Measurements from ENCODE around the gene FAM20A. TPM values are rescaled to one million over a fixed set of nuclear protein-coding genes. Genes with fewer than 3 reads are reported as not detected.
"Not testable (repeated sequence)": the region's sequence is repeated elsewhere in the genome, so short reads cannot be mapped to it uniquely, and the experiment has no call there.

FAM20A gene
- total RNA-seq, 1 experiment from 2014 or later: not detected

DNA sequence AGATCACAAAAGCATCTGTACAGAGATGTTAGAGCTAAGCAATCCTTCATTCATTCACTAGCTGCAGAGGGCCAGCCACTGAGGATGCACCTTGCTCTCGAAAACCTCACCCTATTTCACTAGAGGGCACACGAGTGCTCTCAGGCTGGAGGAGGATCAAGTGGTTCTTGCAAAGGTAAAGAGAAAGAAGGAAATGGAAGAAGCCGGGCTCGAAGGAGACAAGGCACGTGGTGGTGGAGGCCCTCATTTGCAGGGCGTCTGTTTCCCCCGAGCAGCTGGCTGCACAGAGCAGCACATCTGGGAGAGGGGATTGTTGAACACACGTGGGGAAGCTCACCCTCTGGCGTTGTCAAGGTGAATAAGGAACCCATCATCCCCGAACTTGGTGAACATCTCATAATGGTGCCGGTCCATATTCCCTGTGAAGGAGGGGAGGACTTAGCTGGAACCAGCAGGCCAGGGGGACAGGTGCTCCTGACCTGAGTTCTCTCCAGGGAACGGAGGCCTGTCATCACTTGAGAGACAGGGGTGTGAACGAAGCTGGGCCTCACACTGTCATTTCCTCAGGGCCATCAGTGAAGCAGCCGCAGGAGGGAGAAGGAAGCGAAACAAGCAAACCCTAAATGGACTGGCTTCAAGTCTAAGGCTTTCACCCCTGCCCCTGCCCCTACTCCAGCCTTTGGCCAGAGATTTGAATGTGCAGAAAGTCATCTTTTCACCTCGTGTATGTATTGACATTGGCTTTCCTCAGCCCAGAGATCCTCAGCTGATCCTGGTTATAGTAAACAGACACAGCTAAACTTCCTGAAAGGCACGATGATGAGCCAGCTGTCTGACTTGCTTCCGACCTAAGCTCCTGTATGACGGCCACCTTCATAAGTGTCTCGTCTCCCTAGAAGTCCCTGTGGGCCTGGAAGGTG, 61.4 kb downstream of the FAM20A start:
- DNase-seq (ENCODE audit: low spot score): peak; percentile 54
- in situ Hi-C loops (cut with HindIII; ENCODE audit: low sequenced_read_pairs): no loop called here

DNA sequence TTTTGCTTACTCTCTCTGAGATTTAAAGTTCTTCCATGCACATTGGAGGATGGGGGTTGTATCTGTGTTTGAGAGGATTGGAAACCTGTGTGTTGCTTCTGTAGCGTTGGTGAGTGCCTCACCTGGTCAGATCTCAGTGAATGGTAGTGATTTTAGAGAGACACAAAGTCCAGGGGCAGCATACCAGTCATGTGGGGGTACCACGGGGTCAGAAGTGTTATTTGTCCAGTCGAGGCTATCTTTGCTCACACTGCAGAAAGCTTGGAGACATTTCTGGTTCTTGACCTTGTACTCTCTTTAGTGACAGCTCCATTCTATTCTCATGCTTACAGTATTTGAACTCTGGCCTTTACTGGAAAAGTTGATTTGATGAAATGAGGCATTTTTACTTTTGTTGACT, 65.2 kb downstream of the FAM20A start:
- in situ Hi-C loops (cut with HindIII; ENCODE audit: low sequenced_read_pairs): no loop called here
- DNase-seq (ENCODE audit: low spot score): no peak

DNA sequence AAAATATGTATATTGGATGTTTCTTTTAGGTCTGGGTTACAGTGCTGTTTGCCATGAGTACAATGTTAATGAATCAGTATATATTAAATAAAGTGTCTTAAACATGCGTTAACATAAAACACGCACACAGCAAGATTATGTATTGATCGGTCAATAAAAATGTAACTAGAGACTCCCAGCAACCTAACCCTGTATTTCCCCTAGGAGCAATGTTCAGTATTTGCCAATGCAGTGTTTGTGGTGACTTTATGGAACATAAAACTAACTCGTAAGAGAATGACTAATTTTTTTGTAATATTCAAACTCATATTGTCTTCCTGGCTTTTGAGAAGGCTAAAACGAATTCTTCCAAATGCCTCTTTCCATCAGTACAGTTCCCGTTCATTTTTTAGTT, 66.5 kb downstream of the FAM20A start:
- in situ Hi-C loops (cut with HindIII; ENCODE audit: low sequenced_read_pairs): no loop called here
- no peak for DNase-seq (ENCODE audit: low spot score)

DNA sequence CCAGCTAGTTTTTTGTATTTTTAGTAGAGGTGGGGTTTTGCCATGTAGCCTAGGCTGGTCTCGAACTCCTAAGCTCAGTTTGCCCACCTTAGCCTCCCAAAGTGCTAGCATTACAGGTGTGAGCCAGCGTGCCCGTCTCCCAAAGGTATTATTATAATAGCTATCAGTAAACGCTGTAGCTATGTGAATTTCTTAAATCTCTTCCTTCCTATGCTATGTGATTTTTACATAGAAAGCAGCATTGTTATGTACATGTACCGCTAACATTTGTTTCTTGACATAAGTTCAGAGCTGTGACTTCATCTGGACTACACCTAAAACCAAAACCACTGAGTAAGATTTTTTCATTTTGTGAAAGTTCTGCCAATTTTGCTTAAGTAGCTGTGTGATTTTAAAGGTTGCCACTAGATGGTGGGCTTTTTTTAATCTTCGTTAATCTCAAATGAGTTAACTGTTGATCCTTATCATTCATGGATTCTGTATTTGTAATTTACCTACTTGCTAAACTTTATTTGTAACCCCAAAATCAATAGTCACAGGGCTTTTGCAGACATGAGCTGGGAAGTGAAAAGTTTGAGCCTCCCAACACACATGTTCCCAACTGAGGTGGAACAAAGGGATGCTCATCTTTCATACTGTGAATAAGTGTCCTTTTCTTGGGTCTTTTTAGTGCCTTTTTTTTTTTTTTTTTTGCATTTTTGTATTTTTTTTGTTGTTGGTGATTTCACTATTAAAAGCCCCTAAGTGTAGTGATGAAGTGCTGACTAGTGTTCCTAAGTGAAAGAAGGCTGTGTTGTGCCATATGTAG, 67.1 kb downstream of the FAM20A start:
- in situ Hi-C loops (cut with HindIII; ENCODE audit: low sequenced_read_pairs): no loop called here
- DNase-seq (ENCODE audit: low spot score): no peak

DNA sequence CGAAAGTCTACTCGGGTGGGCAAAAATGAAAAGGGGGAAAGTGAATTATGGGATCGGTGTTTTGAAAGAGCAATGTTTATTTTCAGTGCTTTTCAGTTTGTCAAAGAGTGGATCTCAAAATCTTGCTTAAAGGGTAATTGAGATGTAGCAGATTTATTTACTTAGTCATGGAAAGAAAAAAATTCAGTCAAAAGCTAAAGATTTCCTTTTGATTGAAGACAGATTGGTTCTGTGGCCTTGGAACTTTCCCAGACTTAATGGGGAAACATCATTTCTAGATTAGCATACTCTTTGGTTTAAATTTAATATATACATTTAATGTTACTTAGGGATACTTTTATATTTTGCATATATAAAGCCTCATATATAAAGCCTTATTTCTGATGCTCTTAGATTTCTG, 68.3 kb downstream of the FAM20A start:
- in situ Hi-C loops (cut with HindIII; ENCODE audit: low sequenced_read_pairs): no loop called here
- DNase-seq (ENCODE audit: low spot score): no peak

DNA sequence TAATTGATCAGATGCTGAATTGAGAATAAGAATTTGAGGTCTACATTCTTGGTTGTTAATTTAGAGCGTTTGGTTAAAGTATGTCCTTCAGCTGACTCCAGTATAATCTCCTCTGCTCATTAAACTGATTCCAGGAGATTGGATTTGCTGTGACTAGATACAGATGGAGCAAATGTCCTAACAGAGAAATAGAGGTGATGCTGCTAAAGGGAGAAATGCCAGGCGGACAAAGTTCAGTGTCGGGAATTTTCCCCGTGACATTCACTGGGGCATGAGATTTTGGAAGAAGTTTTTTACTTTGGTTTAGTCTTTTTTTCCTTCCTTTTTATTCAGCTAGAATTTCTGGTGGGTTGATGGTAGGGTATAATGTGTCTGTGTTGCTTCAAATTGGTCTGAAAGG, 69.9 kb downstream of the FAM20A start:
- no peak for DNase-seq (ENCODE audit: low spot score)
- in situ Hi-C loops (cut with HindIII; ENCODE audit: low sequenced_read_pairs): no loop called here

DNA sequence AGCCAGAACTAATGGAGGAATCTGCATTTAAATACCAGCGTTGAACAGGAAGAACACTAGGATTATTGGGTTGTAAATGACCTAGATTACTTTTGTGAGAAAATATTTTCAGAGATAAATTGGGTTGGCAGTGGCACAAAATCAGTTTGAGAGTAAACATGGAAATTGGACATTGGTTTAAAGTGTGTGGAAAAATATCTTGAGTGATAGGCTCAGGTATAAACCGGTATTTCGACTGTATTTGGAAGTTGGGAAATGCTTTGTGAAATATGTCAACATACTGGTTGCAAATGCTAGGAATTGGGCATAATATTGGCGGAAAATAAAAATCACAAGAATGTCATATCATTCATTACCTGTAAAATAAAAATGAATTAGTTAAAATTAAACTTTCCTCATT, 73.9 kb downstream of the FAM20A start:
- DNase-seq (ENCODE audit: low spot score): no peak
- in situ Hi-C loops (cut with HindIII; ENCODE audit: low sequenced_read_pairs): no loop called here

DNA sequence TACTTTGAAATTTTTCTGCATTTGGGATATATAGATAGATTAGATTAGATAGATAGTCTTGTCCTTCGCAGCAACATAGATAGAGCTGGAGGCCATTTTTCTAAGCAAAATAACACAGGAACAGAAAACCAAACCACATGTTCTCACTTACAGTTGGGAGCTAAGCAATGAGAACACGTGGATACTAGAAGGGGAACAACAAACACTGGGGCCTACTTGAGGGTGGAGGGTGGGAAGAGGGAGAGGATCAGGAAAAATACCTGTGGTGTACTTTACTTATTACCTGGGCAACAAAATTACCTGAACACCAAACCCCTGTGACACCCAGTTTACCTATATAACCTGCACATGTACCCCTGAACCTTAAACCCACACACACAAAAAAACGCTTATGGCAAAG, 74.6 kb downstream of the FAM20A start:
- no peak for DNase-seq (ENCODE audit: low spot score)
- in situ Hi-C loops (cut with HindIII; ENCODE audit: low sequenced_read_pairs): no loop called here

DNA sequence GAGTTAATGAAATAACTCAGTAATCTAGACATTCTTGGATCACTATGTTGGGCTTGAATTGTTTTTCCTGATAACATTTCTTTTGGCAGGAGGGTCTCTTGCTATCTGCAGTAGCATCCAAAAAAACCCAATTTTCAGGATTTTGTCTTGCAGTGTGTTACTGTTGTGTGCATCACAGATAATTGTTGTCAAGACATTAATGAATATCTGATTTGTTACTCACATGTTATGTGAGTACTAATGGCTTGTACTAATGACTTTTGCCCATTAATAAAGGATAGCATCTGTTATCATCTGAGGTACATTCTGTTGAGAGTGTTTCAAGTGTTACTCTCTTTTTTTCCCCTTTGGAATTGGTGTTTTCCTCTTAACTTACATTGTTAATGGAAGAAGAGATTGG, 78.9 kb downstream of the FAM20A start:
- in situ Hi-C loops (cut with HindIII; ENCODE audit: low sequenced_read_pairs): no loop called here
- DNase-seq (ENCODE audit: low spot score): no peak

DNA sequence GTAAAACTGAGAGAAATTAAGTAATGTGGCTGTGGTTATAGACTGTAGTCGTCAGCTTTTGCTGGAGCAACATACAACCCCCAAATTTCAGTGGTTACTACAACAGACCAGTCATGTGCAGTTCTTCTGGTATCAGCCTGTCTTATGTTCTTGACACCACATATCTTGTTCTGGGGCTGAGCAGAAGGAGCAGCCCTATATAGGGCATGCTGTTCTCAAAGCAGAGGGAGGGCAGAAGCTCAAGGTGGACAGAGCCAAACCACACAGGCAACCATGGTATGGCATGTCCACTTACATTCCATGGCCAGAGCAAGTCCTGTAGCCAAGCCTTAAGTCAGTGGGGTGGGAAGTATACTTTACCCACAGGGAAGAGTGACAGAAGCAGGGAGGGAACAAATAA, 81.3 kb downstream of the FAM20A start:
- peak; percentile 61 for DNase-seq (ENCODE audit: low spot score)
- in situ Hi-C loops (cut with HindIII; ENCODE audit: low sequenced_read_pairs): no loop called here

DNA sequence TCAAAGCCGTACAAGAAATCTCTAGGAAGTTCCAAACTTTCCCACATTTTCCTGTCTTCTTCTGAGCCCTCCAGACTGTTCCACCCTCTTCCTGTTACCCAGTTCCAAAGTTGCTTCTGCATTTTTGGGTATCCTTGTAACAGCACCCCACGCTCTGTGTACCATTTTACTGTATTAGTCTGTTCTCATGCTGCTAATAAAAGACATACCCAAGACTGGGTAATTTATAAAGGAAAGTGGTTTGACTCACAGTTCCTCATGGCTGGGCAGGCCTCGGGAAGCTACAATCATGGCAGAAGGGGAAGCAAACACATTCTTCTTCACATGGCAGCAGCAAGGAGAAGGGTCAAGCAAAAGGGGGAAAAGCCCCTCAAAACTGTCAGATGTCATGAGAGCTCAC, 82.1 kb downstream of the FAM20A start:
- in situ Hi-C loops (cut with HindIII; ENCODE audit: low sequenced_read_pairs); DNase-seq (ENCODE audit: low spot score): not testable (repeated sequence)

DNA sequence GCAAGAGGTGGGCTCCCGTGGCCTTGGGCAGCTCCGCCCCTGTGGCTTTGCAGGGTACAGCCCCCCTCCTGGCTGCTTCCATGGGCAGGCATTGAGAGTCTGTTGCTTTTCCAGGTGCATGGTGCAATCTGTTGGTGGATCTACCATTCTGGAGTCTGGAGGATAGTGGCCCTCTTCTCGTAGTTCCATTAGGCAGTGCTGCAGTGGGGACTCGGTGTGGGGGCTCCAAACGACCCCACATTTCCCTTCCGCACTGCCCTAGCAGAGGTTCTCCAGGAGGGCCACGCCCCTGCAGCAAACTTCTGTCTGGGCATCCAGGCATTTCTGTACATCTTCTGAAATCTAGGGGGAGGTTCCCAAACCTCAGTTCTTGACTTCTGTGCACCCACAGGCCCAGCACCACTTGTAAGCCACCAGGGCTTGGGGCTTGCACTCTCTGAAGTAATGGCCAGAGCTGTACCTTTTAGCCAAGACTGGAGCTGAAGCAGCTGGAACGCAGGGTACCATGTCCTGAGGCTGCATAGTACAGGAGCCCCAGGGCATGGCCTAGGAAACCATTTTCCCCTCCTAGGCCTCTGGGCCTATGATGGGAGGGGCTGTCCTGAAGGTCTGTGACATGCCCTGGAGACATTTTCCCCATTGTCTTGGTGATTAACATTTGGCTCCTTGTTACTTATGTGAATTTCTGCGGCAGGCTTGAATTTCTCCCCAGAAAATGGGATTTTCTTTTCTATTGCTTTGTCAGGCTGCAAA, 82.9 kb downstream of the FAM20A start:
- no peak for DNase-seq (ENCODE audit: low spot score)
- in situ Hi-C loops (cut with HindIII; ENCODE audit: low sequenced_read_pairs): no loop called here

DNA sequence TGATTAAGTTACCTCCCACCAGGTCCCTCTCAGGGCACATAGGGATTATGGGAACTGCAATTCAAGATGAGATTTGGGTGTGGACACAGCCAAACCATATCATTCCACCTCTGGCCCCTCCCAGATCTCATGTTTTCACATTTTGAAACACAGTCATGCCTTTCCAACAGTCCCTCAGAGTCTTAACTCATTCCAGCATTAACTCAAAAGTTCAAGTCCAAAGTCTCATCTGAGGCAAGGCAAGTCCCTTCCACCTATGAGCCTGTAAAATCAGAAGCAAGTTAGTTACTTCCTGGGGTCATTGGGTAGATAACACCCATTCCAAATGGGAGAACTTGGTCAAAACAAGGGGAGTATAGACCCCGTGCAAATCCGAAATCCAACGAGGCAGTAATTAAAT, 83.6 kb downstream of the FAM20A start:
- in situ Hi-C loops (cut with HindIII; ENCODE audit: low sequenced_read_pairs); DNase-seq (ENCODE audit: low spot score): not testable (repeated sequence)

DNA sequence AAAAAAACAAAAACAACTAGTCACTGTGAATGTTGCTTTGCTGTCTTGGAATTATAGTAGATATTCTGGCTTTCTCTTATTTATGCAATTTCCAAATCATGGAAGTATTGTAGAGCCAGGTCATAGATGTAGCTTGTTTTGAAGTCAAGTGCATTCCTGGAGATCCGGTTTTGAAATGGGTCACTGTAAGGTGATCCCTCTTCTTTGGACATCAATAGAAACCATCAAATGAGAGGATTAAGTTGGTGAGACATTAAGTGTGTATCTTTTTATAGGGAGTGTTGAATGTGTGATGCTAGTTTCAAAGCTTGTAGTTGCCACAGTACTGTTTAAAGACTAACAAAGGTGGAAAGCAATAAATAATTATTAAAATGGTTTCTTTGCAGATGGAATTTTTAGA, 84.4 kb downstream of the FAM20A start:
- in situ Hi-C loops (cut with HindIII; ENCODE audit: low sequenced_read_pairs): no loop called here
- no peak for DNase-seq (ENCODE audit: low spot score)

DNA sequence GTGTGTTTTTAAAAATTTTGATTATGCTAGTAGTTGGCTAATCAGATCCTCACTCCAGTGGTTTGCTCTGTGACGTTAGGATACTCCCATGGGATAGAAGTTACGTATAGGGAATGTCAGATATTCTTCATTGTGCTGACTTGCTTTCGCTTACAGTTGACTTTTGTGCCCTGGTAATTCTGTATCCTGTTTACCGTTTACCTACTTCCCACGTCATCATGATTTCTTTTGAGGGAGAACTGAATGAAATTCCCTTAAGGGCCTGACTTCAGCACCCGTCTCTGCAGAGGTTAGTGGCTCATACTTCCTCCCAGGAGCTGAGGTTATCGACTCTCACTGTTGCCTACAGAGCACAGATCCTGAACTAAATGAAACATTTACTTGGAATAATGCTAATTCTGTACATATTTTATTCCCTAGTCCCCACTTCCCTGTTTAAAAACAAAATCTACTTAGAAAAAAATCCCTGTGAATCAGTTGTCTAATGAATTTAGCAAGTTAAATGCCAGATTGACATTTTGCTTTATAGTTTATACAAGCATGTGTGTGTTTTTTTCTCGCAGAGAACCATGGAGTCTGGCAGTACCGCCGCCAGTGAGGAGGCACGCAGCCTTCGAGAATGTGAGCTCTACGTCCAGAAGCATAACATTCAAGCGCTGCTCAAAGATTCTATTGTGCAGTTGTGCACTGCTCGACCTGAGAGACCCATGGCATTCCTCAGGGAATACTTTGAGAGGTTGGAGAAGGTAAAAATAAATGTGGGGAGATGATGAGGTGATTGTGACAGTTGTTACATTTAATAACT, 86.1 kb downstream of the FAM20A start:
- in situ Hi-C loops (cut with HindIII; ENCODE audit: low sequenced_read_pairs): no loop called here
- DNase-seq (ENCODE audit: low spot score): peak; percentile 41

DNA sequence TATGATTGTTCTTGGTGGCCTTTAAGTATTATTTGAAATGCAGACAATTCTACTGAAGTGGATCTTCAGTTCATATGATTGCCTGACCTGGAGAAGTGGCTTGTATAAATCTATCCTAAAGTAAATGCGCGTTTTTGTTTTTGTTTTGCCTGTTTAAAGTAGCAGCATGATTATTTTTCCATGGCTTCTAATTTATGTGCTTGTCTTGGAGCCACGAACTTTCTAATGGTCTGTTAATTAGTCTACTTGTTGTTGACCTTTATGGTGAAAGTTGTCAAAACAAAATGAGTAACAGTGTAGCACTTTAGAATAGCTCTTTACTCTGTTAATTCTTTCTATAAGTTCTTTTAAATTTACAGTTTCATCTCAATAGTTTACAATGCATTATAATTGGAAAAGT, 87.2 kb downstream of the FAM20A start:
- DNase-seq (ENCODE audit: low spot score): no peak
- in situ Hi-C loops (cut with HindIII; ENCODE audit: low sequenced_read_pairs): no loop called here

DNA sequence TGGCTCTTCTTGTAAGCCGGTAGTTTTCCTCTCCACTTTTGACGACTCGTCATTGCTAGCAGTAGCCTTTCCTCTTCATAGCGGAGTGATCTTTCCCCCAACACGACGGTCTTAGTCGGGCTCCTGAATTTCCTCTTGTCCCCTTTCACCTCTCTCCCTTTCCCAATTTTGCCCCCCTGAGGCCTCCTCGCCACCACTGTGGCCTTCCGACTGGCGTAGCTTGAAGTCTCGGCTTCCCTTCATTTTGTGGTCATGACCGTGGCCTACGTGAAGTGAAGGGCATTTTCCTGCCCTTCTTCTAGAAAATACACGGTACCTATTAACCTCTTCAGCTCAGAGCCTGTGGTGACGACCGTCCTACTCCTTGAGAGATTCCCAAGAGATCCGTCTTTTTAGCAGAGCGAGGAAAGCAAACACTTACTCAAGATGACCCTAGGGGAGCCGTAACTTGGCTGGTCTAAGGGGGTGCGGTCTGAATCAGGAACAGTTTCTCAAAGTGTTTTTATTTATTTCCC, 88.2 kb downstream of the FAM20A start:
- in situ Hi-C loops (cut with HindIII; ENCODE audit: low sequenced_read_pairs): no loop called here
- peak; percentile 35 for DNase-seq (ENCODE audit: low spot score)

DNA sequence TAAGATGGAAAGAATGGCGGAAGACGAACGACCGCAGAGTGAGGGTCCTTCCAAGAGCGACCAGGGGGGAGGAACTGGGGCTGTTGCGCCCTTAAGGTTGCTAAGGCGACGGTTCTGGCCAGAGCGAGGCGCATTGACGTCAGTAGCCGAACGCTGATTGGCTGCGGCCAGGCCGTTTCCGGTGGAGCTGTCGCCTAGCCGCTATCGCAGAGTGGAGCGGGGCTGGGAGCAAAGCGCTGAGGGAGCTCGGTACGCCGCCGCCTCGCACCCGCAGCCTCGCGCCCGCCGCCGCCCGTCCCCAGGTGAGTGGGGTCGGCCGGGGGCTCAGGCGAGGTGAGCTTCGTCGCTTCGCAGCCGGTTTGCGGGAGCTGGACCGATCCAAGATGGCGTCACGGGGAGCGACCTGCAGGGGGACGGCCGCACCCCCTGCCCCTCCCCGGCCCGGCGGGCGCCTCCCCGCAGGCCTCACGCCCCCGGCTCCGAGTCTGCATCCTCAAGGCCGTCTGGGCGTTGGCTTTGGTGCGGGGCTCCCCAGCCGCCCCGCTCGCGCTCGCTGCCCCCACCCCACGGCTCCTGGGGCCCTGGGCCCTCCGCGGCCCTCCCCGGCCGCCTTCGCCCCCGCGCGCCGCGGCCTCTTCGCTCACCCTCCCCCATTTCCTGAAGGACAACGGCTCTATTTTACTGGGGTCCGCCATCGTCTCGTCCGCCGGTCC, 88.8 kb downstream of the FAM20A start, which contains the start of gene PRKAR1A:
TSS of gene PRKAR1A (plus strand) at position 184 of the 713 bp plus-strand sequence. CDS start 2,970 bp downstream, outside the sequence.
- peak; percentile 97 for DNase-seq (ENCODE audit: low spot score)
- in situ Hi-C loops (cut with HindIII; ENCODE audit: low sequenced_read_pairs): no loop called here
